Thoracic aorta (tissue), 2 donors: ENCODE data around the gene TMEM141. TPM values are rescaled to one million over a fixed set of nuclear protein-coding genes. Genes with fewer than 3 reads are reported as not detected.
"Not testable (repeated sequence)": the region's sequence is repeated elsewhere in the genome, so short reads cannot be mapped to it uniquely, and the experiment has no call there.

Experiments used
- ATAC-seq: fragments of 150-250 bp; one replicate; pipeline ENCODE4 v1.8.0; 2017; ENCODE audit warnings: low read depth; ENCODE audit not compliant: insufficient number of reproducible peaks, low FRiP score
- DNase-seq: peaks from one replicate; pipeline ENCODE4 v3.0.0-alpha.2; 2020; ENCODE audit warnings: low spot score
- H3K27ac ChIP-seq, 2 donors: fragments of 200-600 bp; sonication (generic); 1 replicate in 1 of 2; 2 replicates in 1 of 2; pipeline ENCODE4 v1.5.1; 2016; ENCODE audit warnings: mild to moderate bottlenecking in 2 of 2, moderate library complexity in 2 of 2
- H3K27me3 ChIP-seq: fragments of 200-600 bp; sonication (generic); replicated peaks from 2 replicates; pipeline ENCODE4 v1.6.0; 2016; ENCODE audit warnings: mild to moderate bottlenecking; ENCODE audit not compliant: insufficient read depth
- H3K36me3 ChIP-seq: fragments of 200-600 bp; sonication (generic); one replicate; pipeline ENCODE4 v1.5.1; 2016
- H3K4me1 ChIP-seq, 2 donors: fragments of 200-600 bp; sonication (generic); 1 replicate in 1 of 2; 2 replicates in 1 of 2; pipeline versions ENCODE4 v1.5.1 to v1.6.0; 2016; ENCODE audit warnings: low read depth in 2 of 2, mild to moderate bottlenecking in 1 of 2; ENCODE audit not compliant: control insufficient read depth in 1 of 2
- H3K4me3 ChIP-seq: fragments of 200-600 bp; sonication (generic); 2 replicates; pipeline ENCODE4 v1.5.1; 2016; ENCODE audit warnings: mild to moderate bottlenecking
- H3K9me3 ChIP-seq: fragments of 200-600 bp; sonication (generic); 2 replicates; pipeline ENCODE4 v1.5.1; 2016
- total RNA-seq, 2 donors: library from RNA; depleted of rRNA; stranded (reverse); fragments of >200 nt; gene quantifications; one replicate each; pipeline versions ENCODE4 v1.1.0 to v1.2.3, GENCODE V29; 2016
- TF ChIP-seq, protein P1 (sequence below): fragments of 200-600 bp; sonication (generic); IDR thresholded peaks from one replicate; pipeline ENCODE4 v1.5.1; 2019; ENCODE audit warnings: antibody characterized with exemption

Gene TMEM141
- total RNA-seq, 2 donors from 2014 or later = 12.8 to 37.8 TPM

- DNase-seq (no peak), ATAC-seq (no peak)
- Histone ChIP-seq H3K9me3 (no peaks in the 10 kb centered on the region), H3K27me3 (peaks cover 5% of the 10 kb centered on the region), H3K36me3 (peaks cover 8% of the 10 kb centered on the region), H3K27ac (no peak overlapping the region), H3K4me1 (peaks cover 11 to 31% of the 10 kb centered on the region in 2 donors), H3K4me3 (no peak overlapping the region)
- TF ChIP-seq, protein P1, sequence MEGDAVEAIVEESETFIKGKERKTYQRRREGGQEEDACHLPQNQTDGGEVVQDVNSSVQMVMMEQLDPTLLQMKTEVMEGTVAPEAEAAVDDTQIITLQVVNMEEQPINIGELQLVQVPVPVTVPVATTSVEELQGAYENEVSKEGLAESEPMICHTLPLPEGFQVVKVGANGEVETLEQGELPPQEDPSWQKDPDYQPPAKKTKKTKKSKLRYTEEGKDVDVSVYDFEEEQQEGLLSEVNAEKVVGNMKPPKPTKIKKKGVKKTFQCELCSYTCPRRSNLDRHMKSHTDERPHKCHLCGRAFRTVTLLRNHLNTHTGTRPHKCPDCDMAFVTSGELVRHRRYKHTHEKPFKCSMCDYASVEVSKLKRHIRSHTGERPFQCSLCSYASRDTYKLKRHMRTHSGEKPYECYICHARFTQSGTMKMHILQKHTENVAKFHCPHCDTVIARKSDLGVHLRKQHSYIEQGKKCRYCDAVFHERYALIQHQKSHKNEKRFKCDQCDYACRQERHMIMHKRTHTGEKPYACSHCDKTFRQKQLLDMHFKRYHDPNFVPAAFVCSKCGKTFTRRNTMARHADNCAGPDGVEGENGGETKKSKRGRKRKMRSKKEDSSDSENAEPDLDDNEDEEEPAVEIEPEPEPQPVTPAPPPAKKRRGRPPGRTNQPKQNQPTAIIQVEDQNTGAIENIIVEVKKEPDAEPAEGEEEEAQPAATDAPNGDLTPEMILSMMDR = no peak
Measured at GRCh38 chr9:136839229-136840139, 48.3 kb downstream of the TMEM141 start.

- no peak for ATAC-seq
- TF ChIP-seq, protein P1 = no peak
- Histone ChIP-seq H3K4me3 (no peak overlapping the region), H3K9me3 (no peaks in the 10 kb centered on the region), H3K27ac (no peak overlapping the region), H3K27me3 (peaks cover 5% of the 10 kb centered on the region), H3K4me1 (peaks cover 11 to 31% of the 10 kb centered on the region in 2 donors), H3K36me3 (peaks cover 8% of the 10 kb centered on the region)
- no peak for DNase-seq
Measured at GRCh38 chr9:136840140-136840876, 49.2 kb downstream of the TMEM141 start.

- no peak for ATAC-seq
- Histone ChIP-seq H3K4me3 (no peak overlapping the region), H3K27ac (no peak overlapping the region), H3K36me3 (peaks cover 8% of the 10 kb centered on the region), H3K4me1 (peaks cover 11 to 31% of the 10 kb centered on the region in 2 donors), H3K27me3 (peaks cover 5% of the 10 kb centered on the region), H3K9me3 (no peaks in the 10 kb centered on the region)
- DNase-seq = no peak
- TF ChIP-seq, protein P1 = no peak
Measured at GRCh38 chr9:136840877-136841645, 49.9 kb downstream of the TMEM141 start.

DNA sequence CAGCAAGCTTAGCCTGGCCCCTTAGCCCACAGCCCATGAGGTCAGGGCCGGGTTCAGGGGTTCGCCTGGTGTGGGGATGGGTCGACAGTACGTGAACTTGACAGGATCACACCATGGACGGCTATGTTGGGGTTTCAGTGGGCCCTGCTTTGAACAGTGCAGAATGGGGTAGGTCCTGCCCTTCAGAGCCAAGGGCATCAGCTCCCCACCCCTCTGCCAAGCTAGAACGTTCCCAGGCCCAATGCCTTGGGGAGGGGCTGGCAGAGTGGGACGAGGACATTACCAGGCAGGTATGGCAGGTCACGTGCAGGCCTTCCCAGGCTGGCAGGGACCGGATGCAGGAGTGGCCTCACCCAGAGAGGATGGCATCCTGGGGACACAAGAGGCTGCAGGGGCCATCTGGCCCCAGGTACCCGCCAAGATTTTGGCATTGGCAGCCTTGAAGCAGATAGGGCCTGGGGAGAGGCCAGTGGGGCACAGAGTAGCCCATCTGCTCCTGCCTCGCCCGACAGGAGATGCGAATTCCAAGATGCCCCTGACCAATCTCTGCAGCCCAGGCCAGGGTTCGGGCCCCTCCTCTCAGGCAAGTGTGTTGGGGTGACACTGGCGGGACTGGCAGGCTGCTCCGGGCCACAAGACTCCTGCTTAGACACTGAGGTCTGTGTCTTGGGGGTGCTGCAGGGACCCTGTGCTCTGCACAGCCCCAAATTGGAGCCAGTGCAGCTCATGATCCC lies 50.7 kb downstream of the TMEM141 start:
- peak overlapping the region; percentile 73 for H3K4me3 ChIP-seq
- H3K27ac ChIP-seq, H3K27me3 ChIP-seq, ATAC-seq, H3K36me3 ChIP-seq, DNase-seq, H3K9me3 ChIP-seq: not testable (repeated sequence)
- peaks cover 11 to 36% of the 10 kb centered on the region in 2 donors for H3K4me1 ChIP-seq

GRCh38 chr9:136842380-136842948 lies 51.3 kb downstream of the TMEM141 start, which contains the start of gene AJM1:
TSS of gene AJM1 (plus strand) at chr9:136842478. CDS start at chr9:136844415, 1,937 bp downstream.
- DNase-seq, H3K27me3 ChIP-seq, H3K27ac ChIP-seq, H3K36me3 ChIP-seq, ATAC-seq, H3K9me3 ChIP-seq: not testable (repeated sequence)
- TF ChIP-seq, protein P1 = peak; percentile 94
- peaks cover 11 to 43% of the 10 kb centered on the region in 2 donors for H3K4me1 ChIP-seq
- peak within 1 kb of the TSS; percentile 73 for H3K4me3 ChIP-seq
